ENCODE results near the gene MYLIP.
A peak's percentile ranks its signal among the peaks of the same experiment; 100 is the strongest.
"Not testable (repeated sequence)": the region's sequence is repeated elsewhere in the genome, so short reads cannot be mapped to it uniquely, and the experiment has no call there.

MYLIP gene

DNA sequence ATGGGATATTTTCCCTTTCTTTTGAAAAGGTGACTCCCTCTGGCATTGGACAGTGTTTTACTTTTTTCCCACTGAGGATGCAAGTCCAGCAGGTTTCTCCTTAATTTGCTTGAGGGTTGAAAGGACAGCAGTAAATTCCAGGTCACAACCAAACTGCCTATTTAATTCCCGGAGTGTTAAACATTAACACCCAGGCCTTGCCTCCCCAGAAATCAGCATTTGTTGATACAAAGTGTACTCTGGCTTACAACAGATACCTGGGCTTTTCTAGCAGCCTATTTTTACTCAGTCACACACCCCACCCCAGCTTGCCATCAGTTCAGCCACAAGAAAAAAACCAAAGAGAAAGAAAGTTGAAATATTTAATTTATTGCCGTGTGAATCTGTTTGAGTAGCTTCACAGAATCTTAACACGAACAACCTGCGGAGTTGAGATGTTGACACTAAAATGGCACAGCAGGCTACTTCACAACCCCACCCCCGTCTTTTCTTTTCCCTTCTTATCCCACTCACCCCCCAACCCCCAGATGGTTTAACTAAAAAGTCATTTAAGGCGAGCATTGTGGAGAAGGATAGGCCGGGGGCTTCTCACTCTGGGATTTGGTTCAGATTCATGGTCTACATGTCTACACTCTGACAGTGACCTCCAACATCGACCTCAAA lies 45.7 kb downstream of the MYLIP start:
- DNase-seq (ENCODE audit: low read depth), result no peak

- not testable (repeated sequence) for DNase-seq (ENCODE audit: low read depth)
These were observed 47.7 kb downstream of the MYLIP start for GRCh38 chr6:16176600-16176999.

DNA sequence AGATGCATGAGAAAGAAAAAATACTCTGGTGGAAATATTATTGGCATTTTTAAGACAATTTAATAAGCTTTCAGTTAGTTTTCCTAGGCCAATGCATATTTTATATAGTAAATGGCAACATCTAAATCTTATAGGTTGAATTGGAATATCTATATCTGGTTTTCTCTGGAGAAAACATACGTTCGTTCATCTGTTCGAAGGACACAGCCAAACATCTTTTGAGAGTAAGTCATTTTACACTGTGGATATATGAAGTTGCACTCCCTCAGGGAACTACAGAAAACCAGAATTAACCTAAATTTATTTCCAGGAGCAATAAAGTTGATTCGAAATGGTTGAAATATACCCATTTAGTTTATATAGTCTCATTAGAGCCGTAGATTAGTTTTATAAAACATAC lies 49.0 kb downstream of the MYLIP start:
- DNase-seq (ENCODE audit: low read depth), result no peak

DNA sequence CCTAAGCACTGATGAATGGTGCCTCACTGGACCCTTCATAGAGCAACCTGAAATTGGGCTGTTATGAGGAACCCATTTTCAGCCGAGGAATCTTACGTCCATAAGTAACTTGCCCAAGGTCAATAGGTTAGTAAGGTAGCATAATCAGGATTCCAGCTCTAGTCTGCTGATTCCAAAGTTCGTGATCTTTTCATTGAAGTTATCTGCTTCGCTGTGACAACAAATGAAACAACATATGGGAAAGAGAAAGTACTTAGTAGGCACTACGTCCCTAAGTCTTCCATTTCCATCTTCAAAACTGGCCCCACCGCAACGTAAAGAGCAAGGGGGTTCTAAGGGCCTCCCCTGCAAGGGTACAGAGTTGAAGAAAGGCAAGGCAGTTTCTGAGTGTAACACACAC lies 49.5 kb downstream of the MYLIP start:
- no peak for DNase-seq (ENCODE audit: low read depth)

DNA sequence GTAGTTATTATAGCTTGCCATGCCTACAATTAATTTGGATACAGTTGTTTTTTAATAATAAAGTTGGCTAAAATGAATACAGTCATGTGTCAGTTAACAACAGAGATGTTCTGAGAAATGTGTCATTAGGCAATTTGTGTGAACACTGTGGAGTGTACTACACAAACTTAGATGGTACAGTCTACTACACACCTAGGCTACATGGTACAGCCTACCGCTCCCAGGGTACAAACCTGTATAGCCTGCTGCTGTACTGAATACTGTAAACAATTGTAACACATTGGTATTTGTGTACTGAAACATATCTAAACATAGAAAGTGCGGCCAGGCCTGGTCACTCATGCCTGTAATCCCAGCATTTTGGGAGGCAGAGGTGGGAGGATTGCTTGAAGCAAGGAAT lies 50.2 kb downstream of the MYLIP start:
- no peak for DNase-seq (ENCODE audit: low read depth)

DNA sequence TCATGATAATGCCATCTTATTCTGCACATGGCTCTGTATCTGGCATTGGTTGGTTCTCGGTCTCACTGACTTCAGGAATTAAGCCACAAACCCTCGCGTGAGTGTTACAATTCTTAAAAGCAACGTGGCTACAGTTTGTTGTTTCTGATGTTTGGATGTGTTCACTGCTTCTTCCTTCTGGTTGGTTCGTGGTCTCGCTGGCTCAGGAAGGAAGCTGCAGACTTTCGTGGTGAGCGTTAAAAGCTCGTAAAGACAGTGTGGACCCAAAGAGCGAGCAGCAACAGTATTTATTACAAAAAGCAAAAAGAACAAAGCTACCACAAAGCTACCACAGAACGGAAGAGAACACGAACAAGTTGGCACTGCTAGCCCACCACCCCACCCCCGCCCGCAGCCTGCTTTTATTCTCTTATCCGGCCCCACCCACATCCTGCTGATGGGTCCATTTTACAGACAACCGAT lies 51.1 kb downstream of the MYLIP start:
- peak; percentile 10 for DNase-seq (ENCODE audit: low read depth)

- DNase-seq (ENCODE audit: low read depth), result no peak
These were observed 52.0 kb downstream of the MYLIP start for GRCh38 chr6:16180696-16181438.

DNA sequence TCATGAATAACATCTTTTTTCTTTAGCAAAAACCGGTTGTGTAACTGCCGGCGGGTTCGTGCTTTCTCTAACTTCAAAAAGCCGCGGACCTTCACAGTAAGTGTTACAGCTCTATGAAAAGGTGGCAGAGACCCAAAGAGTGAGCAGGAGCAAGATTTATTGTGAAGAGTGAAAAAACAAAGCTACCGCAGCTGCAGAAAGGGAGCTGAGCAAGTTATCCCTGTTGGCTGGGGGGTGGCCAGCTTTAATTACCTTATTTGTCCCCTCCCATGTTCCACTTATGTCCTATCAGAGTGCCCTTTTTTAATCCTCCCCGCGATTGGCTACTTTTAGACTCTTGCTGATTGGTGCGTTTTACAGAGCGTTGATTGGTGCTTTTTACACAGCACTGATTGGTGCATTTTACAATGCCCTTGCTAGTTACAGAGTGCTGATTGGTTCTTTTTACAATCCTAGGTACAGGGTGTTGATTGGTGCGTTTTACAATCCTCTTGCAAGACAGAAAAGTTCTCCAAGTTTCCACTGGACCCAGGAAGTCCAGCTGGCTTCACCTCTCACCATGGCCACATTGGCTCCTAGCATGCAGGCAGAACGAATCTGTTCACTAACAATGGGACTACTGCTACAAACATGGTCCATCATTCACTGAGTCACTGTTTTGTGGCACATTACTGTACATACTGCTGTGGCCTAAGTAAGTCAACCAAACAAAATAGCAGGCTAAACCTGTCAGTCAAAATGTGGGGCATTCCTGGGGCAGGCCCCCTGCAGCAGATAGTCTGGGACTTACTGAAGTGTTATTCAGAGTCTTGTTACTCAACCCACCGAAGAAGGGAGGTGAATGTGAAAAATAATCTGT lies 52.8 kb downstream of the MYLIP start:
- DNase-seq (ENCODE audit: low read depth), result no peak

DNA sequence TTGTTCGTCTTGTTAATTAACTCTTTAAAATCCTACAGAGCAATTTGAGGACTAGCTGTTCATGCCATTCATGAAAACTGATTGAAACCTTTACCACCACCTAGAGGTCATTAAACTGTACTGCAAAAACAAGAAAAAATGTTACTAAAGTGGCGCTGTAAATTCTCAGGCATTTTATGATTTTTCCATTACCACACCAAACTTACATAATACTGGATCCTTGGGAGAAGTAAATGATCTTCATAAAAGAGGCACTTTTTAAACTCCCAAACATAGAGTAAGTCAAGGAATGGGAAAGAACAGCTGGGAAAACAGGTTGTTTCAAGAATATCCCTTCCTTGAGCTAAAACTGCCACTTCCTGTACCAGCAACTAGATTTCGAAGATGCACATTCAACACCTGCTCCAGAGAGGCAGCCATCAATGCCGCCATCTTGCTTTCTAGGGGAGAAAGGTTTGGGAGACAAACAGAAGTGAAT lies 54.3 kb downstream of the MYLIP start:
- no peak for DNase-seq (ENCODE audit: low read depth)

- no peak for DNase-seq (ENCODE audit: low read depth)
These were observed 55.2 kb downstream of the MYLIP start for GRCh38 chr6:16184129-16184528.

DNA sequence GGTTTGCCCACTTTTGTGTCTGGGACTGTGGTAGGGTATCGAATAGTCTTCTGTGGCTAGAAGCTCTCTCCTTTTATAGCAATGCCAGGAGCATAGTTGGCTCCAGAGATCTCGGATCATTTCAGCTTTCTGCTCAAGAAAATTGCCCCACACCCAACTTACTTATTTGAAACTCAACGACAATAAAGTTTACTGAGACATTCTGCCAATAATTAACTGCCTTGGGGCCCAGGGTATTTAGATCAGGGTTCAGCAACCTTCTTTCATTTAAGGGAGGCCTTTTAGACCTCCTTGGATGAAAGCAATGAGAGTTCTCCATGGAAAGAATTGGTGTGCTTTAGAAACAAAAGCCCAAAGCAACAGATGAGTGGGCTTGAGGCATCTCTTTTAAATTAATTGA lies 55.7 kb downstream of the MYLIP start:
- no peak for DNase-seq (ENCODE audit: low read depth)

- DNase-seq (ENCODE audit: low read depth), result no peak
These were observed 58.3 kb downstream of the MYLIP start for GRCh38 chr6:16187176-16187575.

DNA sequence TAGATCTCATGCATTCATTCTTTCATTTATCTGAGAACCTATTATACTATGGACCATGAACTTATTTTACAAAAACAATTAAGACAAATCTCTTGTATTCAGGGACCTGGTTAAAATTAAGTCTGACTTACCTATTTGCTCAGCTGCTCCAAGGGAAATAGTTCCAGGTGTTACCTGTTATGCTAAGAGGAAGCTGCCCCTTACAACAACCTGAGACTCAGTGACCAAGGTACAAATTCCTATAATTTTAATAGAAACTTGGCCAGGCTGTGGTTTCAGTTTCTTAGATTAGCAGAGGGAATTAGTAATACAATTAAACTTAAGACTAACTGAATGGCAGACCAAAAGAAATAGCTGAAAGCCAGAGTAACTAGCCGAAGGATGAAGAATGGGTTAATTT lies 61.3 kb downstream of the MYLIP start:
- DNase-seq (ENCODE audit: low read depth), result no peak

- DNase-seq (ENCODE audit: low read depth), result no peak
These were observed 67.5 kb downstream of the MYLIP start for GRCh38 chr6:16196260-16196983.

DNA sequence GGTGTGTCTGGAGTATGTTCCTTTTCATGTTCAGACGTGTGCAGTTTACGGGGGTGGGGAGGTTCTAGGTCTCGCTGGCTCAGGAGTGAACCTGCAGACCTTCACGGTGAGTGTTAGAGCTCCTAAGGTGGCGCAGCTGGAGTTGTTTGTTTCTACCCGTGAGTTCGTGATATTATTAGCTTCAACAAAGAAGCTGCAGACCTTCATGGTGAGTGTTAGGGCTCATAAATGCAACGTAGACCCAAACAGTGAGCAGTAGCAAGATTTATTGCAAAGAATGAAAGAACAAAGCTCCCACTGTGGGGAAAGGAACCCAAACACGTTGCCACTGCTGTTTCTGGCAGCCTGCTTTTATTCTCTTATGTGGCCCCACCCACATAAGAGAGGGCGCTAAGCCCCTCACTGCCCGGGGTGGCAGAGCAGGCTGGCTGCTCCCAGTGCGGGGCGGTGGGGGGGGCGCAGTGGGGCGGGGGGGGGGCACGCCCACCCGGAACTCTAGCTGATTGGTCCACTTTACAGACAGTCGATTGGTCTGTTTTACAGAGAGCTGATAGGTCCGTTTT lies 68.2 kb downstream of the MYLIP start:
- no peak for DNase-seq (ENCODE audit: low read depth)
